Measurements from ENCODE around the gene RET.

Gene RET

GRCh38 chr10:43122826-43123225 lies 46.0 kb downstream of the RET start:
- no peak for DNase-seq

GRCh38 chr10:43123361-43124093 lies 46.7 kb downstream of the RET start:
- no peak for DNase-seq

- DNase-seq, result no peak
Measured at GRCh38 chr10:43124094-43124521, 47.2 kb downstream of the RET start.

GRCh38 chr10:43124574-43125273 lies 47.9 kb downstream of the RET start:
- no peak for DNase-seq

GRCh38 chr10:43125274-43125845 lies 48.5 kb downstream of the RET start:
- peak; percentile 0 for DNase-seq

GRCh38 chr10:43125881-43126731 lies 49.2 kb downstream of the RET start:
- DNase-seq, result peak; percentile 0

- no peak for DNase-seq
Measured at GRCh38 chr10:43126759-43127424, 50.0 kb downstream of the RET start.

GRCh38 chr10:43127442-43127841 lies 50.6 kb downstream of the RET start:
- DNase-seq, result no peak

GRCh38 chr10:43128331-43128730 lies 51.5 kb downstream of the RET start:
- no peak for DNase-seq

- peak; percentile 23 for DNase-seq
Measured at GRCh38 chr10:43128958-43129706, 52.3 kb downstream of the RET start.

GRCh38 chr10:43130770-43131171 lies 53.9 kb downstream of the RET start:
- DNase-seq, result no peak

- DNase-seq, result no peak
Measured at GRCh38 chr10:43131256-43131655, 54.4 kb downstream of the RET start.

GRCh38 chr10:43131906-43132305 lies 55.0 kb downstream of the RET start:
- DNase-seq, result no peak

GRCh38 chr10:43132867-43133787 lies 56.3 kb downstream of the RET start:
- DNase-seq, result no peak

- DNase-seq, result no peak
Measured at GRCh38 chr10:43134126-43134905, 57.4 kb downstream of the RET start.

- DNase-seq, result no peak
Measured at GRCh38 chr10:43135064-43135463, 58.2 kb downstream of the RET start.

GRCh38 chr10:43135656-43136055 lies 58.8 kb downstream of the RET start:
- no peak for DNase-seq

- DNase-seq, result no peak
Measured at GRCh38 chr10:43136432-43136831, 59.6 kb downstream of the RET start.

GRCh38 chr10:43136995-43137716 lies 60.3 kb downstream of the RET start:
- DNase-seq, result no peak
